ENCODE measurements around the gene PPP1R12B.
"Not testable (repeated sequence)": the region's sequence is repeated elsewhere in the genome, so short reads cannot be mapped to it uniquely, and the experiment has no call there.

- TF ChIP-seq CTCF (conservative IDR thresholded peaks at IDR 0.05; ENCODE audit: low read depth in 2 of 2); EZH2phosphoT487 (IDR thresholded peaks at IDR 0.05; ENCODE audit: unreplicated experiment); EZH2 (IDR thresholded peaks at IDR 0.05; ENCODE audit: low read depth, unreplicated experiment); JUNB (IDR thresholded peaks at IDR 0.05; ENCODE audit: unreplicated experiment); STAT1 (IDR thresholded peaks at IDR 0.05; ENCODE audit: unreplicated experiment); REST (IDR thresholded peaks at IDR 0.05; ENCODE audit: unreplicated experiment); POLR2AphosphoS5 (IDR thresholded peaks at IDR 0.05; ENCODE audit: low read depth); ZNF331 (CRISPR knock-in tag; IDR thresholded peaks at IDR 0.05; ENCODE audit: low read depth); ETS1 (IDR thresholded peaks at IDR 0.05); CREB1 (CRISPR knock-in tag; IDR thresholded peaks at IDR 0.05; ENCODE audit: low read depth); NANOG (IDR thresholded peaks at IDR 0.05; ENCODE audit: borderline replicate concordance); ZNF462 (CRISPR knock-in tag; IDR thresholded peaks at IDR 0.05); ZNF114 (CRISPR knock-in tag; IDR thresholded peaks at IDR 0.05): not testable (repeated sequence)
Observed at GRCh38 chr1:202489101-202489500, 140.6 kb downstream of the PPP1R12B start.
